GM12872 (cell line): ENCODE data around the gene ZNF865.

Experiments used
- TF ChIP-seq, protein P1 (sequence below): IDR thresholded peaks from 3 replicates; pipeline ENCODE4 v1.5.1; 2011; ENCODE audit warnings: low read depth, mild to moderate bottlenecking, low read length, moderate library complexity; ENCODE audit not compliant: insufficient read depth

ZNF865 gene

DNA sequence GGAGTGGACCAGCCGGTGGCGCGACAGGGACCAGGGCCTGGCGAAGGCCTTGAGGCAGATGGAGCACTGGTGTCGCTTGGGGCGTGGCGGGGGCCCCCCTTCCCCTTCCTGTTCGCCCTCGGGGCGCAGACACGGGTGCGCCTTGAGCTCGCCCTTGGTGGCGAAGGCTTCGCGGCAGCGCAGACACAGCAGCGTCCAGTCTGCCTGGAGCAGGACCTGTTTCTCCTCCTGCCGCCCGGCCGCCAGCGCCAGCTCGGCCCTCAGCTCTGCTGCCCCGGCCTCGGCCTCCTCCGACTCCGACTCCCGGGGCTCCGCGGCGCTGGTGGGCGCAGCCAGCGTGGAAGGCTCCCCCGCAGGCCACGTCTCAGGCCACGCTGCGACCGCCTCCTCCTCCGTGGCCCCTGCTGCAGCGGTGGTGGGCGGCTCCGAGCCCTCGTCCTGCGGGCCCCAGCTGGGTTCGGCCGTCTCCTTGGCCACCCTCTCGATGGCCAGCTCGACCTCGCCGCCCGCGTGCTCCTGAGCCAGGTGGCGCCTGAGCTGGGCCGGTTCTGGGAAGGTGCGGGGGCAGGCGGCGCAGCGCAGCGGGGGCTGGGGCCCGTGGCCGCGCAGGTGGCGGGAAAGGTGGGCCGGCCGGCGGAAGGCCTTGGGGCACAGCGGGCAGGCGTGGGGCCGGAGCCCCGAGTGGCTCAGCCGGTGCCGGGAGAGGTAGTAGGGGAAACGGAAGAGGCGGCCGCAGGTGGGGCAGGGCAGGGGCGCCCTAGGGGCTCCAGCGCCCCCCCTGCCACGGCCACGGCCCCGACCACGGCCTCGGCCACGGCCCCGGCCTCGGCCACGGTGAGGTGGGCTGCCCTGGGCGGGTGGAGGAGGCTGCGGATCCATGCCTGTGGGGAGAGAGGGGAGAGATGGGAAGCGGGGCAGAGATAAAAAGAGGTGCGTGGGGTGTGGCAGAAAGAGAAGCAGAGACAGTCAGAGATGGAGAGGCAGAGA, 26.4 kb upstream of the ZNF865 start:
- TF ChIP-seq, protein P1, sequence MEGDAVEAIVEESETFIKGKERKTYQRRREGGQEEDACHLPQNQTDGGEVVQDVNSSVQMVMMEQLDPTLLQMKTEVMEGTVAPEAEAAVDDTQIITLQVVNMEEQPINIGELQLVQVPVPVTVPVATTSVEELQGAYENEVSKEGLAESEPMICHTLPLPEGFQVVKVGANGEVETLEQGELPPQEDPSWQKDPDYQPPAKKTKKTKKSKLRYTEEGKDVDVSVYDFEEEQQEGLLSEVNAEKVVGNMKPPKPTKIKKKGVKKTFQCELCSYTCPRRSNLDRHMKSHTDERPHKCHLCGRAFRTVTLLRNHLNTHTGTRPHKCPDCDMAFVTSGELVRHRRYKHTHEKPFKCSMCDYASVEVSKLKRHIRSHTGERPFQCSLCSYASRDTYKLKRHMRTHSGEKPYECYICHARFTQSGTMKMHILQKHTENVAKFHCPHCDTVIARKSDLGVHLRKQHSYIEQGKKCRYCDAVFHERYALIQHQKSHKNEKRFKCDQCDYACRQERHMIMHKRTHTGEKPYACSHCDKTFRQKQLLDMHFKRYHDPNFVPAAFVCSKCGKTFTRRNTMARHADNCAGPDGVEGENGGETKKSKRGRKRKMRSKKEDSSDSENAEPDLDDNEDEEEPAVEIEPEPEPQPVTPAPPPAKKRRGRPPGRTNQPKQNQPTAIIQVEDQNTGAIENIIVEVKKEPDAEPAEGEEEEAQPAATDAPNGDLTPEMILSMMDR, result no peak

DNA sequence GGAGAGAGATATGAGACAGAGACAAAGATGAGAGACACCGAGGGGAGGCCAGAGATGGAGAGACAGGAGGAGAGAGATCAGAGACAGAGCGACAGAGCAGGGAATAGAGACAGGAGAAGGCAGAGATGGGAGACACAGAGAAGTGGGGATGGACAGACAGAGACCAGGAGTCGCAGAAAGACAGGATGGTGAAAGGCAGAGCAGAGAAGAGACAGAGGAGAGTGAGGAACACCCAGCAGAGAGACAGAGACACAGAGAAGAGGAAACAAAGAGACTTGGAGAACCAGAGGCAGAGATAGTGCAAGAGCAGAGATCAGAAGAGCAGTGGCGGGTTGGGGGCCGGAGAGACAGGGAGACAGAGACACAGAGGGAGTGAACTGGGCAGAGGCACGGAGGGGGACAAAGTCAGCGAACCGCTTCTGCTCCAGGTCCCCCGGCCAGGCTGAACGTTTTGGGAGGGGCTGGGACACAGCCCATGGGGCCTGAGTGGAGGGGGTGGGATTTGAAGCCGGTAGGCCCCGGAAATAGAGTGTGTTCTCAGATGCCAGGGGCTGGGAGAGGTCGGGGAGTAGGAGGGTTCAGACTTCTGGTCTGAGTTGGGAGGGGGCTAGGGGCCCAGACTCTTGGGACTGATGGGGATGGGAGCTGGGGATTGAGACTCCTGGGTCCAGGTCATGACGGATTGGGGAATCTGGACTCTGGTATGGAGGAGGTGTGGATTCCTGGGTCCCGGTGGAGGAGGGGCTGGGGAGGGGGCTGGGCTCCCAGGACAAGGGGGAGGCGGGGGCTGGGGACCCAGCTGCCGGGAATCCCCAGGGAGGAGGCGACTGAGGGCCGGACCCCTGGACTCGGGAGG, 25.5 kb upstream of the ZNF865 start:
- TF ChIP-seq, protein P1, result no peak

DNA sequence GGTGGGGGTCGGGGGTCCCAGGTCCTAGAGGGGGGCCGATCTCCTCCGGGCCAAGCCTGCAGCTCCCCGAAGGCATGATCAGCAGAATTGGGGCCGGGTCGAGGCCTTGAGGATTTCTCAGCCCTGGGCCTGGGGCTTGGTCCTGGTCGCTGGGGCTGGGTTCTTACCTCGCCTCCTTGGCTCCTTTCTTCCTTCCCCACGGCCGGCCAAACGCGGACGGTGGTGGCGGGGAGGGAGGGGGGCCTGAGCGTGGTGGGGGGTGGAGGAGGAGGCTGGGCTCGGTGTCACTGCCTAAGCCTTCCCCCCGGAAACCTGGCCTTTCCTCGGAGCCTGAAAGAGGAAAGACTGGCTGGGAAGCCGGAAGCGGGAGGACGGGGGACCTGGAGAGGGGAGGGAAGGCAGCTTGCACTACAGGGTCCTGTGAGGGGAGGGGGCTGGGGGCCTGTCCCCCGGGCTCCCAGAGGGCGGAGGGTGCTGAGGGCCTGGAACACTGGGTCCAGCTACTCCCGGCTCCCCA, 24.8 kb upstream of the ZNF865 start, which contains the start of gene ZNF579:
TSS of gene ZNF579 (minus strand) at position 221 of the 517 bp plus-strand sequence. CDS start 1,209 bp downstream, outside the sequence.
- TF ChIP-seq, protein P1, result no peak

DNA sequence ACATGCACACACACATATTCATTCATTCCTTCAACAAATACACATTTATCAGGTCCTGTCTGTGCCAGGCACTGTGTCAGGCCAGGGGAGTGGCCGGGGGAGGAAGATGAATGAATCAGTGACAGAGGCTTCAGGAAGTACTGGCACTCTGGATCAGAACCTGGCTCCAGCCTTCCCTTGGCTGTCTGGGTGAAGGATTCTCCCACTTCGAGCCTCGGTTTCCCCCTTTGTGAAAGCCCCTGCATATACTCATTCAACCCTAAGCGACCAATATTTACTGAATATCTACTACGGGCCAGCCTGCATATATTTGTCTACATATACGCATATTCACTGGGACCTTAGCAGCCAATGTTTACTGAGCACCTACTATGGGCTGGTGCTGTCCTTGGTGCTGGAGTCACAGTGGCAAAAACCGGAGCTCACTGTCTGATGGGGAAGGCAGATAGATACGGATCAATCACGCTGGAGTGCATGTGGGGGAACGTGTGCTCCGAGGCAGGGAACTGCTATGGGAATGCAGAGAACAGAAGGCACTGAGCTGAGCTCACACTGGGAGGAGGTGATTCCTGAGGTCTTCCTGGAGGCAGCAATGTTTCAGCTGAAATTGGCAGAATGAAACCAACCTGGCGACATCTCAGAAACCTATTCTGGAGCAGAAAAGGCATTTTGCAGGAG, 24.2 kb upstream of the ZNF865 start:
- TF ChIP-seq, protein P1, result no peak

DNA sequence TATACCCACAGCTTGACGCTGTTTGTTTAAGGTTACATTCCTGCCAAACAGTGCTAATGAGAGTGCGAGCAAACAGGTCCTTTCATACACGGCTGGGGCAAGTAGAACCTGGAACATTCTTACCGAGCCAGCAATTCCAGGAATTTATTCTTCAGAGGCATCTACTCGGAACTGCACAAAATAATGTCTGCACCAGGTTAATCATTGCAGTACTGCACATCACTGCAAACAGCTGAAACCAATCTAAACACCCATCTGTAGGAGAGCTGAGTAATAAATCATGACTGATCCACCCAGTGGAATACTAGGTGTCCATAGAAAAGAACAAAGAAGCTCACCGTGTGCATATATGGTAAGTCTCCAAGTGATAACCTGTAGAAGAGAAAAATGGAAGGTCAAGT, 23.6 kb upstream of the ZNF865 start:
- TF ChIP-seq, protein P1, result no peak

DNA sequence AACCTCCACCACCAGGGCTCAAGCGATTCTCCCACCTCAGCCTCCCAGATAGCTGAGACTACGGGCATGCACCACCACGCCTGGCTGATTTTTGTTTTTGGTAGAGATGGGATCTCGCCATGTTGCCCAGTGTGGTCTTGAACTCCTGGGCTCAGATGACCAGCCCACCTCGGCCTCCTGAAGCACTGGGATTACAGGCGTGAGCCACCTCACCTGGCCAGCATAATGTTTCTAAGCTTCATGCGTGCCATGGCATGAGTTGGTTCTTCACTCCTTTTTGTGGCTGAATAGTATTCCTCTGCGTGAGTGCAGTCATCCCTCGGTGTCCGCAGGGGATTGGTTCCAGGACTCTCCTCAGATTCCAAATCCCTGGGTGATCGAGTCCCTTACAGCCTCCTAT, 20.6 kb upstream of the ZNF865 start:
- TF ChIP-seq, protein P1, result no peak
